Endothelial cell of umbilical vein (primary cell): ENCODE measurements around the gene GSTK1. TPM values are rescaled to one million over a fixed set of nuclear protein-coding genes. Genes with fewer than 3 reads are reported as not detected.

Experiments used
- BruUV-seq: library from RNA; stranded (reverse); fragments of 400-500 nt; replicated peaks from 2 replicates; lab custom pipeline; 2021; lab: Mats Ljungman, UMichigan
- CTCF ChIA-PET: fragments of 300-600, 350-600 bp; sonication (Branson Sonifier 250); formaldehyde crosslinking; loops from one replicate; lab custom pipeline; 2021; ENCODE audit warnings: antibody characterized with exemption, inconsistent platforms; lab: Charles Lee
- POLR2A ChIA-PET: fragments of 300-600, 350-600 bp; sonication (Branson Sonifier 250); formaldehyde crosslinking; loops from one replicate; lab custom pipeline; 2021; ENCODE audit warnings: antibody characterized with exemption, inconsistent platforms; lab: Charles Lee
- DNase-seq: peaks from one replicate; pipeline ENCODE4 v3.0.0-alpha.2; 2011; ENCODE audit warnings: low read depth, low spot score
- FAIRE-seq: peaks from 2 replicates; lab custom pipeline; 2011; peaks lifted over from hg19 to GRCh38; lab: Jason Lieb, UNC
- H2AFZ ChIP-seq: 2 replicates; pipeline ENCODE4 v1.6.0; 2012; ENCODE audit warnings: low read depth, low read length, control low read depth, inconsistent platforms
- H3K27ac ChIP-seq: 2 replicates; pipeline ENCODE4 v1.5.1; 2011; ENCODE audit warnings: low read depth, mild to moderate bottlenecking, control low read depth, low read length, moderate library complexity; ENCODE audit not compliant: insufficient read depth
- H3K27me3 ChIP-seq, 2 experiments: 2 replicates each; pipeline versions ENCODE4 v1.6.0 to v1.6.1; 2011; ENCODE audit warnings: low read length in 2 of 2, mixed read lengths in 1 of 2; ENCODE audit not compliant: control insufficient read depth in 2 of 2, insufficient read depth in 2 of 2
- H3K36me3 ChIP-seq, 2 experiments: 2 replicates in 1 of 2; 3 replicates in 1 of 2; pipeline ENCODE4 v1.5.1; 2011; ENCODE audit warnings: low read length in 2 of 2, mild to moderate bottlenecking in 1 of 2, moderate library complexity in 1 of 2; ENCODE audit not compliant: control insufficient read depth in 2 of 2, insufficient read depth in 2 of 2; ENCODE audit errors: extremely low read depth in 1 of 2
- H3K4me1 ChIP-seq: 3 replicates; pipeline ENCODE4 v1.5.1; 2011; ENCODE audit warnings: mild to moderate bottlenecking, low read length; ENCODE audit not compliant: control insufficient read depth, insufficient read depth; ENCODE audit errors: extremely low read depth
- H3K4me2 ChIP-seq: 2 replicates; pipeline ENCODE4 v1.6.1; 2011; ENCODE audit warnings: low read length, control low read depth, mixed read lengths; ENCODE audit not compliant: insufficient read depth
- H3K4me3 ChIP-seq, 3 experiments: fragments of 200-600 bp in 1 of 3; sonication (generic), shearing (Covaris generic) in 1 of 3; replicated peaks in 1 of 3; 2 replicates each; pipeline ENCODE4 v1.5.1; 2011 to 2016; ENCODE audit warnings: control low read depth in 3 of 3, low read length in 3 of 3, mild to moderate bottlenecking in 2 of 3, inconsistent platforms in 1 of 3, low read depth in 1 of 3, moderate library complexity in 1 of 3; ENCODE audit not compliant: insufficient read depth in 1 of 3
- H3K79me2 ChIP-seq: 2 replicates; pipeline ENCODE4 v1.6.0; 2012; ENCODE audit warnings: low read length, inconsistent platforms; ENCODE audit not compliant: control insufficient read depth, insufficient read depth
- H3K9ac ChIP-seq: replicated peaks from 2 replicates; pipeline ENCODE3; 2011; ENCODE audit warnings: low read length, control low read depth; ENCODE audit not compliant: insufficient read depth; ENCODE audit errors: extremely low read depth
- H3K9me1 ChIP-seq: replicated peaks from 3 replicates; pipeline ENCODE4 v1.6.0; 2011; ENCODE audit warnings: mild to moderate bottlenecking, low read length; ENCODE audit not compliant: control insufficient read depth, insufficient read depth; ENCODE audit errors: extremely low read depth
- H3K9me3 ChIP-seq: replicated peaks from 2 replicates; pipeline ENCODE4 v1.5.1; 2012; ENCODE audit warnings: low read length, inconsistent platforms; ENCODE audit not compliant: control insufficient read depth, insufficient read depth
- H4K20me1 ChIP-seq: replicated peaks from 2 replicates; pipeline ENCODE3; 2011; ENCODE audit warnings: mild to moderate bottlenecking, low read length; ENCODE audit not compliant: control insufficient read depth, insufficient read depth; ENCODE audit errors: extremely low read depth
- EZH2 ChIP-seq: IDR thresholded peaks from 2 replicates; pipeline ENCODE4 v1.6.1; 2012; ENCODE audit warnings: borderline replicate concordance, low read depth, mild to moderate bottlenecking, moderate library complexity, low read length, inconsistent platforms; ENCODE audit not compliant: severe bottlenecking
- FOS ChIP-seq: IDR thresholded peaks from 2 replicates; pipeline ENCODE4 v1.6.1; 2011; ENCODE audit warnings: mild to moderate bottlenecking, low read length, moderate library complexity, borderline replicate concordance; ENCODE audit not compliant: insufficient read depth
- GATA2 ChIP-seq: IDR thresholded peaks from 2 replicates; pipeline ENCODE4 v1.7.0; 2011; ENCODE audit warnings: low read depth, mild to moderate bottlenecking, moderate library complexity, mixed read lengths, low read length; ENCODE audit not compliant: insufficient read length, insufficient read depth
- JUN ChIP-seq: IDR thresholded peaks from 2 replicates; pipeline ENCODE4 v1.6.1; 2011; ENCODE audit warnings: borderline replicate concordance, low read depth; ENCODE audit not compliant: insufficient read length, insufficient read depth
- MYC ChIP-seq: IDR thresholded peaks from one replicate; pipeline ENCODE4 v1.6.1; 2011; ENCODE audit warnings: mild to moderate bottlenecking, low read depth, low read length
- POLR2A ChIP-seq: IDR thresholded peaks from 2 replicates; pipeline ENCODE4 v1.6.1; 2012; ENCODE audit warnings: low read depth, mild to moderate bottlenecking, control low read depth, low read length
- POLR2AphosphoS5 ChIP-seq: IDR thresholded peaks from 2 replicates; pipeline ENCODE4 v1.6.1; 2012; ENCODE audit warnings: low read depth, mild to moderate bottlenecking, control low read depth, low read length, moderate library complexity; ENCODE audit not compliant: insufficient read depth
- dilution Hi-C: fragments of 300-500 bp; cut with MboI; formaldehyde crosslinking; loops from one replicate; pipeline ENCODE4 v1.15.0; 2019; ENCODE audit warnings: low sequenced_read_pairs; ENCODE audit not compliant: extremely low pct_ligation_motif_present
- intact Hi-C: fragments of 100-400 bp; cut with micrococcal nuclease; formaldehyde crosslinking; loops from one replicate; pipeline ENCODE4 v1.10.0; 2022
- polyA plus RNA-seq, 4 experiments: library from polyadenylated mRNA; depleted of rRNA in 3 of 4; stranded (reverse) in 3 of 4; unstranded in 1 of 4; fragments of >200 nt; gene quantifications; 2 replicates each; pipeline versions ENCODE4 v1.2.1 to v1.2.3, GENCODE V29; 2011 to 2012; ENCODE audit warnings: missing spikeins in 1 of 4
- total RNA-seq: library from RNA; stranded (reverse); gene quantifications from 2 replicates; pipeline ENCODE4 v1.2.3, GENCODE V29; 2021
- TF ChIP-seq, protein P1 (sequence below): IDR thresholded peaks from 2 replicates; pipeline ENCODE4 v1.6.1; 2011; ENCODE audit not compliant: insufficient read depth, insufficient read length
- TF ChIP-seq, protein P2 (sequence below), 2 donors: IDR thresholded peaks; 1 replicate in 1 of 2; 2 replicates in 1 of 2; pipeline ENCODE4 v1.5.1; 2011; ENCODE audit warnings: low read length in 2 of 2, mild to moderate bottlenecking in 2 of 2, moderate library complexity in 2 of 2, control low read depth in 1 of 2, inconsistent platforms in 1 of 2, low read depth in 1 of 2; ENCODE audit not compliant: insufficient read depth in 1 of 2; ENCODE audit errors: extremely low read depth in 1 of 2

GSTK1 gene
- total and polyA plus RNA-seq, 2 donors (not counting 3 experiments of a cell fraction or from before 2014, with no cell fraction given), result 119 to 132 TPM

DNA sequence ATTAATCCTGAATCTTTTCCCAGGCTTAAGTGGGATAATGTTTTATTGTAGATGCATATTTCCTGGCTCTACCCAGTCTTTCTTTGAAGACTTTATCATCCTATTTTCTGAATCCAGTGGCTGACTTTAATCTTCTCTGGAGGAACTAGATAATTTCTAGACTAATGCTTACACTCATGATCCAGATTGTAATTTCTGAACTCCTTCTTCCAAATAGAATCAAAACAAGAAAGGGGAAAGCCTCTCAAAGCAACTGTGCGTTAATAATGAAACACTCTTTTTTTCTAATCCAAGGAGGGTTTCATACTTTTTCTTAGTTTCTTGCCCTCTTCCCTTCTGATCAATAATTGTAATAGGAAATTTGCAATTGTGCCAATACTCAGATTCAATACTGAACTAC, 8.0 kb downstream of the GSTK1 start:
- no peak for TF ChIP-seq FOS
- TF ChIP-seq GATA2, result no peak
- TF ChIP-seq MYC, result no peak
- TF ChIP-seq, protein P1, sequence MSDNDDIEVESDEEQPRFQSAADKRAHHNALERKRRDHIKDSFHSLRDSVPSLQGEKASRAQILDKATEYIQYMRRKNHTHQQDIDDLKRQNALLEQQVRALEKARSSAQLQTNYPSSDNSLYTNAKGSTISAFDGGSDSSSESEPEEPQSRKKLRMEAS, result no peak
- TF ChIP-seq JUN, result no peak
- TF ChIP-seq EZH2, result no peak
- TF ChIP-seq, protein P2, sequence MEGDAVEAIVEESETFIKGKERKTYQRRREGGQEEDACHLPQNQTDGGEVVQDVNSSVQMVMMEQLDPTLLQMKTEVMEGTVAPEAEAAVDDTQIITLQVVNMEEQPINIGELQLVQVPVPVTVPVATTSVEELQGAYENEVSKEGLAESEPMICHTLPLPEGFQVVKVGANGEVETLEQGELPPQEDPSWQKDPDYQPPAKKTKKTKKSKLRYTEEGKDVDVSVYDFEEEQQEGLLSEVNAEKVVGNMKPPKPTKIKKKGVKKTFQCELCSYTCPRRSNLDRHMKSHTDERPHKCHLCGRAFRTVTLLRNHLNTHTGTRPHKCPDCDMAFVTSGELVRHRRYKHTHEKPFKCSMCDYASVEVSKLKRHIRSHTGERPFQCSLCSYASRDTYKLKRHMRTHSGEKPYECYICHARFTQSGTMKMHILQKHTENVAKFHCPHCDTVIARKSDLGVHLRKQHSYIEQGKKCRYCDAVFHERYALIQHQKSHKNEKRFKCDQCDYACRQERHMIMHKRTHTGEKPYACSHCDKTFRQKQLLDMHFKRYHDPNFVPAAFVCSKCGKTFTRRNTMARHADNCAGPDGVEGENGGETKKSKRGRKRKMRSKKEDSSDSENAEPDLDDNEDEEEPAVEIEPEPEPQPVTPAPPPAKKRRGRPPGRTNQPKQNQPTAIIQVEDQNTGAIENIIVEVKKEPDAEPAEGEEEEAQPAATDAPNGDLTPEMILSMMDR (IDR thresholded peaks at IDR 0.05; ENCODE audit: extremely low read depth in 1 of 2, insufficient read depth in 1 of 2, low read depth in 1 of 2, low read length in 2 of 2), result no peak
- TF ChIP-seq POLR2AphosphoS5, result no peak
- TF ChIP-seq POLR2A, result no peak
- Histone ChIP-seq H4K20me1 (no peaks in the 10 kb centered on the region), H3K27ac (no peak overlapping the region), H3K79me2 (no peaks in the 10 kb centered on the region), H3K9ac (no peak overlapping the region), H3K36me3 (peaks cover 10 to 21% of the 10 kb centered on the region in 2 experiments), H3K27me3 (no peaks in the 10 kb centered on the region), H3K9me1 (no peaks in the 10 kb centered on the region), H3K4me2 (no peak overlapping the region), H3K4me3 (no peak overlapping the region), H3K4me1 (no peaks in the 10 kb centered on the region), H3K9me3 (no peaks in the 10 kb centered on the region), H2AFZ (no peak overlapping the region)
- ChIA-PET CTCF (interaction anchor here (1.2 kb wide), 1 partner anchor 28 kb away, joined by 3 read pairs; no protein-coding TSS in a partner anchor), POLR2A (no interaction called here)
- BruUV-seq, result no TSS peak
- no peak for FAIRE-seq
- dilution Hi-C loops, result no loop called here
- intact Hi-C loops, result no loop called here
- DNase-seq, result no peak
